SK-N-SH treated with all-trans-retinoic acid at 6 μM for 48 hours (cell line): ENCODE results near the gene ITPR2.

Experiments
- BACH2 ChIP-seq: fragments of 250-450 bp; sonication (Bioruptor Pico); IDR thresholded peaks from 2 replicates; pipeline ENCODE4 v1.9.0; 2021; ENCODE audit warnings: mild to moderate bottlenecking, borderline replicate concordance
- PPARA ChIP-seq: fragments of 250-450 bp; sonication (Bioruptor Pico); IDR thresholded peaks from 2 replicates; pipeline ENCODE4 v1.5.0; 2020; ENCODE audit warnings: mild to moderate bottlenecking, borderline replicate concordance
- RARB ChIP-seq: fragments of 250-450 bp; sonication (Bioruptor Pico); IDR thresholded peaks from 2 replicates; pipeline ENCODE4 v1.8.0; 2021; ENCODE audit warnings: mild to moderate bottlenecking, moderate library complexity
- TOX ChIP-seq: fragments of 250-450 bp; sonication (Bioruptor Pico); IDR thresholded peaks from 2 replicates; pipeline ENCODE4 v1.8.0; 2021; ENCODE audit warnings: mild to moderate bottlenecking, moderate library complexity, borderline replicate concordance
- ZFP3 ChIP-seq: fragments of 250-450 bp; sonication (Bioruptor Pico); IDR thresholded peaks from 2 replicates; pipeline ENCODE4 v1.5.0; 2020; ENCODE audit warnings: mild to moderate bottlenecking, moderate library complexity
- TF ChIP-seq, protein P1 (sequence below): fragments of 250-450 bp; sonication (Bioruptor Pico); IDR thresholded peaks from 2 replicates; pipeline ENCODE4 v1.5.1; 2020; ENCODE audit warnings: low read depth, mild to moderate bottlenecking, moderate library complexity

DNA sequence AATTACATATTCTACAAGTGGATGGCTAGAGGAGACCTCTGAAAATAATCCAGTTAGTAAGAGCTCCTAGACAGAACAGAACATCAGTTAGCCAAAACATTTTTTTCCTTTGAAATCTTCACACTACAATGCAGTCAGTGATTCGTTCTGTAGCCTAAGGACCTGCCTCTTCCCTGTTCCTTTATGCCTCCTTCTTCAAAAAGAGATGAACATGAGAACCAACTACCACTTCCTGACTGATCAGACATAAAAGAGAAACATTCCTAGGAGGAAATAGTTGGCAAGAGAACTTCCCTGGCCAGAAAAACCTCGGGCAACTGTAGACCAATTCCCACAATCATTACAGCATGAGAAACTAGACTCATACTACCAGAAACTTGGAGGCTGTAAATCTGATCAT, 29.4 kb downstream of the ITPR2 start:
- TF ChIP-seq, protein P1, sequence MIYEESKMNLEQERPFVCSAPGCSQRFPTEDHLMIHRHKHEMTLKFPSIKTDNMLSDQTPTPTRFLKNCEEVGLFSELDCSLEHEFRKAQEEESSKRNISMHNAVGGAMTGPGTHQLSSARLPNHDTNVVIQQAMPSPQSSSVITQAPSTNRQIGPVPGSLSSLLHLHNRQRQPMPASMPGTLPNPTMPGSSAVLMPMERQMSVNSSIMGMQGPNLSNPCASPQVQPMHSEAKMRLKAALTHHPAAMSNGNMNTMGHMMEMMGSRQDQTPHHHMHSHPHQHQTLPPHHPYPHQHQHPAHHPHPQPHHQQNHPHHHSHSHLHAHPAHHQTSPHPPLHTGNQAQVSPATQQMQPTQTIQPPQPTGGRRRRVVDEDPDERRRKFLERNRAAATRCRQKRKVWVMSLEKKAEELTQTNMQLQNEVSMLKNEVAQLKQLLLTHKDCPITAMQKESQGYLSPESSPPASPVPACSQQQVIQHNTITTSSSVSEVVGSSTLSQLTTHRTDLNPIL (CRISPR knock-in tag), result no peak
- TF ChIP-seq RARB (CRISPR knock-in tag) (no peak), PPARA (no peak), ZFP3 (no peak), TOX (CRISPR knock-in tag) (no peak), BACH2 (no peak)
